Mesothelial cell of epicardium (in vitro differentiated cells): ENCODE results near the gene RILPL1. TPM values are rescaled to one million over a fixed set of nuclear protein-coding genes. Genes with fewer than 3 reads are reported as not detected.
"Not testable (repeated sequence)": the region's sequence is repeated elsewhere in the genome, so short reads cannot be mapped to it uniquely, and the experiment has no call there.

ENCODE experiments used
- DNase-seq, 2 experiments: peaks; one replicate each; pipeline ENCODE4 v3.0.0; 2021; ENCODE audit warnings: low spot score in 2 of 2; ENCODE audit not compliant: unreplicated experiment in 2 of 2
- H3K27ac Mint-ChIP-seq: 2 replicates; pipeline ENCODE4 v1.8.0; 2021; ENCODE audit warnings: mixed read lengths
- H3K27me3 Mint-ChIP-seq: 2 replicates; pipeline ENCODE4 v1.8.0; 2021; ENCODE audit warnings: low read depth, mixed read lengths
- H3K36me3 Mint-ChIP-seq: 2 replicates; pipeline ENCODE4 v1.8.0; 2021; ENCODE audit warnings: mixed read lengths
- H3K4me1 Mint-ChIP-seq: 2 replicates; pipeline ENCODE4 v1.8.0; 2021; ENCODE audit warnings: mixed read lengths
- H3K4me3 Mint-ChIP-seq: 2 replicates; pipeline ENCODE4 v1.8.0; 2021; ENCODE audit warnings: mild to moderate bottlenecking, moderate library complexity, mixed read lengths
- H3K9me3 Mint-ChIP-seq: 2 replicates; pipeline ENCODE4 v1.8.0; 2021; ENCODE audit warnings: mixed read lengths
- total RNA-seq: library from RNA; stranded (reverse); gene quantifications from 3 replicates; pipeline ENCODE4 v1.2.1, GENCODE V29; 2021
- TF ChIP-seq, protein P1 (sequence below): fragments of 200-600 bp; sonication (generic); IDR thresholded peaks from one replicate; pipeline ENCODE4 v1.5.0; 2021; ENCODE audit warnings: antibody characterized with exemption; ENCODE audit not compliant: unreplicated experiment

The RILPL1 gene
- total RNA-seq, 1 donor from 2014 or later, result 45.4 TPM

DNA sequence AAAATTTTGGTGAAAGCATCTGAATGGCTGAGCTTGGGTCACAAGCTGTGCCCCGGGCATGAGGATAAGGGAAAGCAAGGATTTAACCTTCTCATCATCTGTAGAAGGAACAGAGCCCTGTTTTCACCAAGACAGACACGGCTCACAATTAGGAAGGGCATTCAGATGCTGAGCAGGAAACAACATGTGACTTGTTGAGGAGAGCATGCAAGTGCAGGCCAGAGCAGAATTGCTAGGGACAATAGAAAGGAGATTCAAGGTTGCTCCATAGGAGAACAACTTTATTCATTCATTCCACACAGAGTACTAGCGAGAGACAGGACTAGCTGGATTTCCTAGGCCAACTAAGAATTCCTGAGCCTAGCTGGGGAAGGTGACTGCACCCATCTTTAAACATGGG is 14.6 kb upstream of the RILPL1 start:
- DNase-seq, result no peak
- peaks cover 2% of the 10 kb centered on the region for H3K27me3 Mint-ChIP-seq
- no peaks in the 10 kb centered on the region for H3K4me1 Mint-ChIP-seq
- peaks cover 4% of the 10 kb centered on the region for H3K9me3 Mint-ChIP-seq
- H3K36me3 Mint-ChIP-seq, result no peaks in the 10 kb centered on the region
- H3K4me3 Mint-ChIP-seq, result no peak overlapping the region
- TF ChIP-seq, protein P1, sequence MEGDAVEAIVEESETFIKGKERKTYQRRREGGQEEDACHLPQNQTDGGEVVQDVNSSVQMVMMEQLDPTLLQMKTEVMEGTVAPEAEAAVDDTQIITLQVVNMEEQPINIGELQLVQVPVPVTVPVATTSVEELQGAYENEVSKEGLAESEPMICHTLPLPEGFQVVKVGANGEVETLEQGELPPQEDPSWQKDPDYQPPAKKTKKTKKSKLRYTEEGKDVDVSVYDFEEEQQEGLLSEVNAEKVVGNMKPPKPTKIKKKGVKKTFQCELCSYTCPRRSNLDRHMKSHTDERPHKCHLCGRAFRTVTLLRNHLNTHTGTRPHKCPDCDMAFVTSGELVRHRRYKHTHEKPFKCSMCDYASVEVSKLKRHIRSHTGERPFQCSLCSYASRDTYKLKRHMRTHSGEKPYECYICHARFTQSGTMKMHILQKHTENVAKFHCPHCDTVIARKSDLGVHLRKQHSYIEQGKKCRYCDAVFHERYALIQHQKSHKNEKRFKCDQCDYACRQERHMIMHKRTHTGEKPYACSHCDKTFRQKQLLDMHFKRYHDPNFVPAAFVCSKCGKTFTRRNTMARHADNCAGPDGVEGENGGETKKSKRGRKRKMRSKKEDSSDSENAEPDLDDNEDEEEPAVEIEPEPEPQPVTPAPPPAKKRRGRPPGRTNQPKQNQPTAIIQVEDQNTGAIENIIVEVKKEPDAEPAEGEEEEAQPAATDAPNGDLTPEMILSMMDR, result no peak
- no peak overlapping the region for H3K27ac Mint-ChIP-seq

DNA sequence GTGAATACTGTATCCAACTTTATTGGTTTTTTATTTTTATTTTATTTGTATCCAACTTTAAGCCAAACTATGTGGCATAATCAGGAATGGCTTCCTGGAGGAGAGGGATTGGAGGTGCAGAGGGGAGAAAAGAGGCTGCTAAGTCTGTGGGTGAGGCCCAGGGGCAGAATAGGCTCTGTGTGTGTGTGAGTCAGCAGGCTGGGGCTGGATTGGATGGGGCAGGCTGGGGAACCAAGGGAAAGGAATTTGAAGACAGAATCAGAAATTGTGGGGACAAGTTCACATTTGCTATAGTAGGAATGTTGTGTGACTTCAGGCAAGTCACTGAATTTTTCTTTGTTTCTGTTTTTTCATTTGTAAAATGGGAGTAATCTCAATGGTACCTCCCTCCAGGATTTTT is 12.8 kb upstream of the RILPL1 start:
- no peak for DNase-seq
- peaks cover 2% of the 10 kb centered on the region for H3K27me3 Mint-ChIP-seq
- no peak overlapping the region for H3K4me3 Mint-ChIP-seq
- no peak overlapping the region for H3K27ac Mint-ChIP-seq
- TF ChIP-seq, protein P1, result no peak
- H3K9me3 Mint-ChIP-seq, result peaks cover 4% of the 10 kb centered on the region
- no peaks in the 10 kb centered on the region for H3K4me1 Mint-ChIP-seq
- no peaks in the 10 kb centered on the region for H3K36me3 Mint-ChIP-seq

- Mint-ChIP-seq H3K27me3 (peaks cover 5% of the 10 kb centered on the region), H3K9me3 (peaks cover 4% of the 10 kb centered on the region), H3K4me1 (no peaks in the 10 kb centered on the region), H3K4me3 (no peak overlapping the region), H3K36me3 (no peaks in the 10 kb centered on the region), H3K27ac (no peak overlapping the region)
- TF ChIP-seq, protein P1, result no peak
- no peak for DNase-seq
These were observed 10.0 kb upstream of the RILPL1 start for GRCh38 chr12:123543541-123543940.

DNA sequence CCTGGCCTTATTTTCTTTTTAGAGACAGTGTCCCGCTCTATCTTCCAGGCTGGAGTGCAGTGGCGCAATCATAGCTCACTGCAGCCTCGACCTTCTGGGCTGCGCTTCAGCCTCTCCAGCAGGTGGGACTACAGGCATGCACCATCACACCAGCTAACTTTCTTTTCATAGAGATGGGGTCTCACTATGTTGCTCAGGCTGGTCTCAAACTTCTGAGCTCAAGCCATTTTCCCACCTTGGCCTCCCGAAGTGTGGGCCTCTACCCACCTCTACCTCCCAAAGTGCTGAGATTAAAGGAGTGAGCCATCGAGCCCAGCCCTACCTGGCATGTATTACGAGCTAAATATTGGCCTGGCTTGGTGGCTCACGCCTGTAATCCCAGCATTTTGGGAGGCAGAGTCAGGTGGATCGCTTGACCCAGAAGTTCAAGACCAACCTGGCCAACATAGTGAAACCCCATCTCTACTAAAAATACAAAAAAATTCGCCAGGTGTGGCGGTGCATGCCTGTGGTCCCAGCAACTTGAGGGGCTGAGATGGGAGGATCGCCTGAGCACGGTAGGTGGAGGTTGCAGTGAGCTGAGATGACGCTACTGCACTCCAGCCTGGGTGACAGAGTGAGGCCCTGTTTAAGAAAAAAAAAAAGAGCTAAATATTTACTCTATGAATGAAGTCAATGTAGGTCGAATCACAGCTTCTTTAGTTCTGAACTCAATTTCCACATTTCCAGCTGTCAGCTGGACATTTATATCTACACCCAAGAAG is 7.6 kb upstream of the RILPL1 start:
- DNase-seq, result no peak
- TF ChIP-seq, protein P1, result no peak
- Mint-ChIP-seq H3K36me3 (no peaks in the 10 kb centered on the region), H3K4me1 (no peaks in the 10 kb centered on the region), H3K9me3 (no peaks in the 10 kb centered on the region), H3K4me3 (no peak overlapping the region), H3K27me3 (peaks cover 5% of the 10 kb centered on the region), H3K27ac (no peak overlapping the region)

GRCh38 chr12:123535952-123536351 is 2.4 kb upstream of the RILPL1 start:
- not testable (repeated sequence) for H3K36me3 Mint-ChIP-seq, H3K9me3 Mint-ChIP-seq, H3K27ac Mint-ChIP-seq, DNase-seq, H3K27me3 Mint-ChIP-seq, H3K4me3 Mint-ChIP-seq
- peaks cover 19% of the 10 kb centered on the region for H3K4me1 Mint-ChIP-seq

- H3K4me1 Mint-ChIP-seq, result peaks cover 21% of the 10 kb centered on the region
- TF ChIP-seq, protein P1, result no peak
- peaks cover 9% of the 10 kb centered on the region for H3K36me3 Mint-ChIP-seq
- H3K27me3 Mint-ChIP-seq, result no peaks in the 10 kb centered on the region
- peak in 1 of 2 experiments; percentile 58 for DNase-seq
- no peaks in the 10 kb centered on the region for H3K9me3 Mint-ChIP-seq
- H3K27ac Mint-ChIP-seq, result peak overlapping the region; percentile 88
- H3K4me3 Mint-ChIP-seq, result peak overlapping the region; percentile 82
These were observed 490 bp downstream of the RILPL1 start for GRCh38 chr12:123532808-123533649.
